HG03064 (cell line): Measurements from ENCODE around the gene WDR64.

Experiments used
- ATAC-seq: cut with Tn5 transposase; IDR thresholded peaks from one replicate; pipeline ENCODE4 v1.9.1; 2021; ENCODE audit warnings: low read depth; ENCODE audit not compliant: unreplicated experiment

WDR64 gene

DNA sequence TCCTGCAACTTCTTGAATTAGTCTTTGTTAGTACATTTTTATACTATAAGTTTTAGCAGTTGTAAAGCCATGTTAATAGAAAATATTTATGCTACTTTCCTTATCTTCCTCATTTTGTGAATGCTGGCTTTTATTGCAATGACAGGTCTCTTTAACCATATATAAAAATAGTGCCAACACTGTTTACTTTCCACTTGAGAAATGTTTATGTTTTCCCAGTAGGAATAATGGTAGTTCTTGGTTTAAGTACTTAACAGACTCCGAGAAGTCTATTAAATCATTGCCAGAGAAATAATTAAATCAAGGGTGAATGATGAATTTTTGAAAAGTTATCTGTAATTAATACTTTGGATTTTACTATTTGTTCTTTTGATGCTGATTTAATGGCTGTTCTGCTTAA is 21.6 kb upstream of the WDR64 start:
- no peak for ATAC-seq

DNA sequence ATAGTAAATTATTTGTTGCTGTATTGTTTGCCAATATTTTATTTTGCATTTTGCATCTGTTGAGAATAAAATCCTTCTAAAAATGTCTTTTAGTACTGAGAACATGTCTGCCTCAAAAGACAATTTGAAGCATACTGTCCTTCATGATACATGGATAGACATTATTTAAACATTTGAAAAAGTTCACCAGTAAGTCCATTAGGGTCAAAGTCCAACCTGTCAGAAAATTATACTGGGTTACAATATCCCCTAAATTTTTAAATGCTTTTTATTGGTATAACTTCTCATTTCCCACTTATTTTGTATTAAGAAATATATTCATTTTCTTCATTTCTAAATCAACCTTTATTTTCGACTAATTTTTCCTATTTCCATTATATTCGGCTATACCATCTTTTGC is 21.2 kb upstream of the WDR64 start:
- no peak for ATAC-seq

- no peak for ATAC-seq
Measured at GRCh38 chr1:241631674-241632073, 20.4 kb upstream of the WDR64 start.

GRCh38 chr1:241632987-241633386 is 19.1 kb upstream of the WDR64 start:
- ATAC-seq, result no peak

- no peak for ATAC-seq
Measured at GRCh38 chr1:241635556-241636152, 16.4 kb upstream of the WDR64 start.

DNA sequence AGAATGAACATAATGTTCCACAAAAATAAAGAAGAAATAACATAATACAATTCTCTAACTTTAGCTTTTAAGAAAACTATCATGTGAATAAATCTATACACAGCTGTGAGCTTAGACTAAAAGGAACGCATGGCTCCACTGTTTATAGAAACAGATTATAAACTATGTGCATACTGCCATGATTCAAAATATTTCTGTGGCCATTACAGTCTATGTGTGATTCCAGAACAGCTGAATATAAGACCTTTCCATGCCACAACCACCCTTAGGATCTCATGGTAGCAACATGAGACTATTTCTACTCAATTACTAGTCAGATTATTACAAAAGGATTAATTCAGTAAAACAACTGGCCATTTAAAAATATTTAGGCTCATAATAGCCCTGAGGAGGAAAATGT is 15.8 kb upstream of the WDR64 start:
- no peak for ATAC-seq

DNA sequence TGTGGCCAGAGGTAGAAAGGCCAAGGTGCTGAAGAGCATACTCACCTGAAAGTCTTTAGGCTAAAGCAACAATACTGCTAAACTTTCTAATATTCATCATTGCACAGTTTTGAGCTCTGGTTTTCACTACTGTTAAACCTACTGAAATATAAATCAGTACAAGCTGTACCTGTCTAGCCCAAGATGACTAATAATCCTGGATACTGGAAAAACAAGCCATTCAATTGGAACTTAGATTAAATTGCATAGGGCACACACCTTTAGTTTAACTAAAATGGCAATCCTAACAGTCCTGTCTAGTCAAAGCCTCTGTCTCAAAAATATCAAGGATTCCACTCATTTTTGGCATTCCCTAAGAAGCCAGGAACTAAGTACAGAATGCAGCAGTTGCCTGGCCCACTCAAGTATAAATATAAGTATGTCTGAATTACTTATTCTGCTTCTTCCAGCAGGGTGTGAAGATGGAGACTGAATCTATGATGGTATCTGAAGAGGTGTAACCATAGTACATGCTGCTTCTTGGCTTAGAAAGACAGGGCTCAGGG is 15.0 kb upstream of the WDR64 start:
- ATAC-seq, result no peak

GRCh38 chr1:241637604-241638003 is 14.5 kb upstream of the WDR64 start:
- no peak for ATAC-seq

DNA sequence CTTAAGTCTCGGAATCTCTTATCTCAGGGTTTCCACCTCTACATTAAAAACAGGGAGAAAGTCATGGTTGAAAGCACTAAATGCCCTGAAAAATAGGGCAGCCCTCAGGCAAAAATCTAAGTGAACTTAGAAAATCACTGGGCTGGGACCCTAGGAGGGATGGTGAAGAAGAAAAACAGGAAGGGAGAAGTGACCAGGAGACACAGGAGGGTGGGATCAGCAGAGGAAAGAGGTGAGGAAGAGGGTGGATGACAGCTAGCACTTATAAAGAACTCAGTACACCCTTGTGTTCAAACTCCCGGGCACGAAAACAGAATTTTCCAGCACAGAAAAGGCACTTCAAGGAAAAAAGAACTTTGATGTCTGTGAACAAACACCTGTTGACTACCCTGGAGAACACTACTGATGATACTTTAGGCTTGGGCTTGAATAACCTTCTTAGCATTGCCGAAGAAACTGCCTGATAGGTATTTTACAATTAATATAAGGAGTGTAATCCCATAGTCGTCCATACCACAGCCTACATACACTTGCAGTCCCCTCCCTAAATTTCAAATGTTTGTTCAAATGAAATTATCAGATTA is 13.9 kb upstream of the WDR64 start:
- ATAC-seq, result no peak

DNA sequence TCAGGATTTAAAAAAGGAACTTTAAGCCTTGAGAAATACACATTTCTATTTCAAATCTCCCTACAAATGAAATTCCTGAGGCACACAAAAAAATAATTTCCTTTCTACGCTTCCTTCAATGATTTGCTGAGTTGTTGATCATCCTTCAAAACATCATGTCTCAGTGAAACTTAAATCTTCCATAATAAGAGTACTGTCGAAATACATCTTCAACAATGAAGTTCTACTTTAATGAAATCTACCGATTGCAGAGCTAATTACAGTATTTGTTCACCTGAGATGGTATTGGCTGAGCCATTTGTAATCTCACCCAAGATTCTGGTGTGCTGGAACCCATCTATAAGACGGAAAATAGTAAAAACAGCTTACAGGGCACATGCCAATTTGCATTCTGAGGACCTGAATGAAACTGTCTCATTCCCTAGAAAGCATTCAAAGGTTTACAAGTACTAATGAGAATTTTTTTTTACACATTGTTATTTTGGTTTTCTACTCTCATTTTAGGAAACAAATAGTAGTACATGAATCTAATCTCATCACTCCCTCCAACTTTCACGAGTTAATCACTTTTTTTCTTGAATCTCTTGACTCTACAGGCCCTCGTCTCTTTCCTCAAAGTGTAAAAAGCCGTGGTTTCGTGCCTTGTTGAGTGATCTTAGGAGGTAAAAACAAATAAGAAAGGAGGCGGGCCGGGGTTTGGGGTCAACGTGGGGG is 13.0 kb upstream of the WDR64 start:
- no peak for ATAC-seq

DNA sequence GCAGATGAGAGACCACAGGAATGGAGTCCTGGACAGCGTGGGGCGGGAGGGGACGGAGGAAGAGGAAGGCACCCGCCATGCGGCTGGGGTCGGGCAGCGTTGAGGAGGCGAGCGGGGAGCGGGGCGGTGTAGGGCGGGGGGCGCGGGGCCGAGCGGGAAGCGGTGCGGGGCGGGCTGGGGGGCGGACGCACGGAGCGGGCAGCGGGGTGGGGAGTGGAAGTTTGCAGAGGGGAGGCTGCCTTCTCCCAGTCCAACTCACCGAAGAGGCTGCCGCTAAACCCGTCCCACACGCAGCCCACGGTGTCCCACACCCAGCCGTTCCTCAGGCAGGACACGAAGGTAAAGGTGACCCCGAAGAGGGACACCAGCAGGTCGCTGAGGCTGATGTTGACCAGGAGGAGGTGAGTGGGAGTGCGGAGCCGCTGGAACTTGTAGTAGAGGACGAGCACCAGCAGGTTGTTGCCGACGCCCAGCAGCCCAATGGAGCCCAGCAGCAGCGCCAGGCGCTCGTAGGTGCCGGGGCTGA is 12.4 kb upstream of the WDR64 start:
- ATAC-seq, result peak; percentile 49

- ATAC-seq, result peak; percentile 91
Measured at GRCh38 chr1:241640149-241640866, 11.8 kb upstream of the WDR64 start, which contains the start of the genes CHML and OPN3. TSS of gene CHML (minus strand) at chr1:241640369. CDS start at chr1:241635766, 4,603 bp downstream. TSS of gene OPN3 (minus strand) at chr1:241640369. CDS start at chr1:241640254, 115 bp downstream.

DNA sequence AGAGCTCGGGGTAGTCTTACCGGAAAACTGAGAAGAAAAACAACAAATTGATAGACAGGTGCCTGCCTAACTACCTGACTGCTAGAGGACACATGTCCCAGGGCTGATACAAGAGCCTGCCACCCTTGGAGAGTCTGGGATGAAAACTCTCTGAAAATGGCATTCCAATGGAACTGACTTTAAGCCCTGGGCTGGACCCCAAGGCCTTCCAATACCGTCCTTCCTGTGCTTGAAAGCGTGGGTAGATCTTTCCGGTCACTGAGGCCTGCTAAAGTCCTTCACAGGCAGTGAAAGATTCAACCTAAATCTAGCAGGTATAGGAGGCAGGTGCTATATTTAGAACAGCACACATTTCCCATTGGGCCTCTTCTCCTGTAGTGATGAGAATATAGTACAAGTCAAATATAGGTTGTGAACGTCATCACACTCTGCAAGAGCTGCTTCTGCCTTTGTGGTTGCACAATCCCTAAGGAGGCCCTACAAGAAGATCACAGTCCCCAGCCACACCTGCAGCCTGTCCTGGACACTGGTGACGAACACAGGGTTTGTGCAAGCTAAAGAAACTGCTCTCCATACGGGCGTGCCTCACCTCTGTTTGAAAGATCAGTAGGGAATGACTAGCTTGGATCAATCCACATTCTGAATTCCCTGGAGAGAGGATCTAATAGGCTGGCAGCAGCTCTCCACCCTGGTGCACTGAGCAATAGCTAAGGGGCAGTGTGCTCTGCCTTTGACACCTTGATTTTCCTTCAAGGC is 11.0 kb upstream of the WDR64 start:
- ATAC-seq, result no peak

GRCh38 chr1:241641773-241642592 is 10.1 kb upstream of the WDR64 start:
- ATAC-seq, result no peak

- ATAC-seq, result no peak
Measured at GRCh38 chr1:241642593-241642944, 9.5 kb upstream of the WDR64 start.

DNA sequence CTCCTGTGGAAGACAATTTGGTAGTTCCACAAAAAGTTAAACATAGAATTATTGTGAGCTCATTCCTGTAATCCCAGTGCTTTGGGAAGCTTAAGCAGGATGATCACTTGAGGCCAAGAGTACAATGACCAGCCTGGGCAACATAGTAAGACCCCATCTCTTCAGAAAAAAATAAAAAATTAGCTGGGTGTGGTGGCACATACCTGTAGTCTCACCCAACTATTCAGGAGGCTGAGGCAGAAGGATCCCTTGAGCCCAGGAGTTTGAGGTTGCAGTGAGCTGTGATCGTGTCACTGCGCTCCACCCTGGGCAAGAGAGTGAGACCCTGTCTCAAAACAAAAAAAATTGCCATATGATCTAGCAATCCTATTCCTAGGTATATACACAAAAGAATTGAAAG is 7.8 kb upstream of the WDR64 start:
- ATAC-seq, result no peak

DNA sequence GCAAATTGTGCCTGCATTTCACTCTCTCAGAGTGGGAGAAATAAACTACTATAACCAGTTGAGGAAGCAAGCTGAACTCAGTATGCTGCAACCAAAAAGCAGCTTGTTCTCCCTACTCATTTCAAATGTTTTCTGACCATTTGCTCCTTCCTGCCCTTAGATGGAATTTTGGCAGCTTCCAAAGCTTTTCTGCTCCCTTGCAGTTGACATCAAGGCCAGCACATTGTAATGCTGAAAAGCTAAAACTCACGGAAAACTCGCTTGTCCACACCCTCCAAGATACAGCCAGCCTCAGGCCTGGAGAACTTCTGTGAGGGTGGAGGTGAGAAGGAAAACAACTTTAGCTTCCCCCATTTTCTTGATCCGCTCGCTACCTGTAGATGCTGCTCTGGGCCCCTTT is 6.9 kb upstream of the WDR64 start:
- ATAC-seq, result no peak

DNA sequence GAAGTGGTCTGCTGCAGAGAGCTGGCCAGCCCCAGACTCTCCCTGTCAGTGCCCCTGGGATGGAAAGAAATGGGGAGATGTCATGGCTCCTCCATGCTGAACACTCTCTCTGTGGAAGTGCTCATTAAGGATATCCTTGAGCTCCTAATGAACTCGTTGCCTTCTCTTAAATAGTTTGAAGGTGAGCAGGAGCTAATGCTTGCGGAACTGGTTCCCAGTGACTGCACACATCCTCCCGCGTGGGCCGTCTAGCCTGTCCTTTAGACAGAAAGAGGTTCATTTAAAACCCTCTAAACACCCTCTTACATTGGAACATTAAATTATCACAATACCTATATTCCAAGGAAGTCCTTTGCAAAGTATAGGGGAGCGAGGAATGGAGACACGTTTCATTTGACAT is 5.9 kb upstream of the WDR64 start:
- ATAC-seq, result no peak

DNA sequence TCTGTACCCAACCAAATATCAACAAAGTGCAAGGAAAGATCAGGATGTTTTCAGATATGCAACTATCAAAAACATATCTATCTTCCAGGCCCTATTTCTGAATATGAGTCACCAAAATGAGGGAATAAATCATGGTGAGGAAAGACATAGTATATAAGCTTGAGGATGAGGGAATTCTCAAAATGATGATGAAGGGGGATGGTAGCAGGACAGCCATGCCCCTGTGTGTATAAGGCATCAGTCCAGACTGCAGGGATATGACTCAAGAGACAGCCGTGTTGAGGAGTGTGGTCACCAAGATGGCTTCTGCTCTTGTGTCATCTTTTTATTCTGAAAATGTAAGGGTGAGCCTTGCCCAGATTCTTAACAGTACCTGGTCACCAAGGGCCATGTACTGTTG is 4.4 kb upstream of the WDR64 start:
- ATAC-seq, result no peak
